HG02973 (cell line): ENCODE data around the gene KPNA2.
"Not testable (repeated sequence)": the region's sequence is repeated elsewhere in the genome, so short reads cannot be mapped to it uniquely, and the experiment has no call there.

ENCODE experiments used
- ATAC-seq: cut with Tn5 transposase; IDR thresholded peaks from one replicate; pipeline ENCODE4 v1.9.1; 2021; ENCODE audit warnings: moderate library complexity; ENCODE audit not compliant: unreplicated experiment

Gene KPNA2

GRCh38 chr17:68054296-68054900 is 18.9 kb downstream of the KPNA2 start:
- ATAC-seq = no peak

- no peak for ATAC-seq
These were observed 22.0 kb downstream of the KPNA2 start for GRCh38 chr17:68057531-68057952.

GRCh38 chr17:68060336-68060735 is 24.8 kb downstream of the KPNA2 start:
- ATAC-seq = no peak

GRCh38 chr17:68061512-68062313 is 26.2 kb downstream of the KPNA2 start:
- peak; percentile 58 for ATAC-seq

- not testable (repeated sequence) for ATAC-seq
These were observed 29.8 kb downstream of the KPNA2 start for GRCh38 chr17:68065366-68065765.

GRCh38 chr17:68068512-68068911 is 33.0 kb downstream of the KPNA2 start:
- ATAC-seq = not testable (repeated sequence)

- not testable (repeated sequence) for ATAC-seq
These were observed 35.3 kb downstream of the KPNA2 start for GRCh38 chr17:68070582-68071444.

GRCh38 chr17:68074279-68074678 is 38.7 kb downstream of the KPNA2 start:
- ATAC-seq = no peak

- ATAC-seq = not testable (repeated sequence)
These were observed 40.5 kb downstream of the KPNA2 start for GRCh38 chr17:68075953-68076607.

GRCh38 chr17:68077498-68077897 is 42.0 kb downstream of the KPNA2 start:
- ATAC-seq = not testable (repeated sequence)

GRCh38 chr17:68080411-68081150 is 45.0 kb downstream of the KPNA2 start:
- ATAC-seq = no peak

- not testable (repeated sequence) for ATAC-seq
These were observed 46.0 kb downstream of the KPNA2 start for GRCh38 chr17:68081305-68082265.

- ATAC-seq = no peak
These were observed 50.3 kb downstream of the KPNA2 start for GRCh38 chr17:68085771-68086381.

GRCh38 chr17:68086666-68087065 is 51.1 kb downstream of the KPNA2 start:
- not testable (repeated sequence) for ATAC-seq

GRCh38 chr17:68087131-68087623 is 51.6 kb downstream of the KPNA2 start:
- ATAC-seq = not testable (repeated sequence)

GRCh38 chr17:68087851-68088250 is 52.3 kb downstream of the KPNA2 start:
- ATAC-seq = no peak

GRCh38 chr17:68089881-68090280 is 54.3 kb downstream of the KPNA2 start:
- ATAC-seq = no peak

GRCh38 chr17:68094481-68095078 is 59.0 kb downstream of the KPNA2 start:
- no peak for ATAC-seq
